CD4-positive, alpha-beta T cell treated with Interleukin-4 for 4 hours (primary cell): Measurements from ENCODE around the gene GTF3A.
A peak's percentile ranks its signal among the peaks of the same experiment; 100 is the strongest.

Experiments used
- DNase-seq: peaks from one replicate; pipeline ENCODE4 v3.0.0-alpha.2; 2020

The GTF3A gene

DNA sequence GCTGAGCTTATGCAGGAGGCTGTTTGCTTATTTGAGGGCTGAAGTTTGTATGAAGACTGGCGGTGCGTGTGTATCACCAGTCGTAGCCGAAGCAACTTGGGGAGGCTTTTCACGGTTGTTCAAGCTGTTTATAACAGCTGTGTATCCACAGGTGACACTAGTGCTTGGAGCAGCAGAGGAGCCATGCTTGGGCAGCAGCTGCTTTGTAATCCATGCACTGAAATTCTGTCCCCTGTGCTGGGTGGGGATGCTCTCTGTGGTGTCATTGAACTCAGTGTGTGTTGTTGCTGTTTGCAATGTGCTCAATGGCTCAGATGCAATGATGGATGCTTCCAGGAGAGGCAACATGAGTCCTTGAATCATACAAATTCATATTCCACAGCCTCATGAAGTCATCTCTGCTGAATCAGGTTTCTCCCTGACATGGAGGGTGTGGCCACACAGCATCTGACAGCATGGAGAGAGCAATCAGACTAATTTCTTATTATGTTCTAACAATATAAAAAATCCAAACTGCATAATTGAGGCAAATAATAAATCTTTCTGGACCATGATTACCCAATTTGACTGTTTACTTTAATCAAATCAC is 18.8 kb upstream of the GTF3A start:
- DNase-seq: no peak

DNA sequence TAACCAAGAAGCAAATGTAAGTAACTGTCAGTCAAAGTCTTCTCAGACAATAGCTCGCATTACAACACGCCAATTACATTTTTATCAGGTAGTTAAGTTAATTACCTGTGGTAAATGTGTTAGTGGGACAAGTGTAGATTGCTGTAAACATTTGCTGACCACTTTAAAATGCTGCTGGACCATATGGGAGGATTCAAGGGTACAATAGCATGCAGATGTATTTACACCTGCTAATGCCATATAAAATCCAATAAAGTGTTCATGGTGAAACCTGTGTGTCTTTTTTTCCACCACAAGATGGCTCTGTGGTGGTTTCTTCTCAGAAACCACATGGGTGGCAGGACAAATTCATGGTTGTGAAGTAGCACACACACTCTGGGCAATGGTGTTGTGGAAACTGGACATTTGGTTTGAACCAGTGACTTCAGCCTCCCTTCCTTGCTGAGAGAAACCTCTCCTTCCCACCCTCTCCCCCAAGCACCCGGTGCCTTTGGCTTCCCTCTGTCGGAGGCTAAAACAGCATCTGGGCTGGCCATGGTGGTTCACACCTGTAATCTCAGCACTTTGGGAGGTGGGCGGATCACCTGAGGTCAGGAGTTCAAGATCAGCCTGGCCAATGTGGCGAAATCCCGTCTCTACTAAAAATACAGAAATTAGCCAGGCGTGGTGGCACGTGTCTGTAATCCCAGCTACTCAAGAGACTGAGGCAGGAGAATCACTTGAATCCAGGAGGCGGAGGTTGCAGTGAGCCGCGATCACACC is 18.1 kb upstream of the GTF3A start:
- peak; percentile 73 for DNase-seq

DNA sequence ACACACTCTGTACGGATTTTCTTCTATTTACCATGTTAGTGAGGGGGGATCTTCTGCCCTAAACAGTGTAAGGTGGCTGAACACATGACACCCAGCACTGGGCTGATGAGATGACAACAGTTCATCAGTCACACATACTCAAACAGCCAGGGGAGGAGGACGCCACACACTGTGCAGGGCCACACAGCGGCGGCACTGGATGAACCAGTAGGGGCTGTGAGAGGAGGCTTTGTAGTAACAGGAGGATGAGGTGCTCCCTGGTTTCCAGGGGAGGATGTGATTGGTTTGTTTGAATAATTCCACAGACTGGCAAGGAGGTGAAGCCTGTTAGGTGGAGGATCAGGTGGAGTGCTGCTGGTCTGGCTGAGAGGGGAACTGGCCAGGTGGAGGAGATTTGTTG is 16.3 kb upstream of the GTF3A start:
- no peak for DNase-seq

DNA sequence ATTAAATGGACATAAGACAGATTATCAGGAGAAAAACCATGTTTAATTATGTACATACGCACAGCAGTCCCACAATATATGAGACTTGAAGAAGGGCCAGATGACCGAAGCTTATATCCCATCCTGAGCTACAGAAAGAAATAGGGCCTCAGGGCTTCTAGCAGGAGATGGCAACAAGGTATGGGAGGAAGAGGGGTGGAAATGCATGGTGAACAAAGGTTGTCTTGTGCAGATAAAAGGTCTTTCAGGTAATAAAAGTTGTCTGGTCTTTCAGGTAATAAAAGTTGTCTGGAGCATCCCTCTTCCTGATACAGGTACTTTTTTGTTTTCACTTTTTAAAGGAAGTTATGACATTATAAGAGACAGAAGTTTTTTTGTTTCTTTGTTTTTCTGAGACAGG is 15.4 kb upstream of the GTF3A start:
- no peak for DNase-seq

DNA sequence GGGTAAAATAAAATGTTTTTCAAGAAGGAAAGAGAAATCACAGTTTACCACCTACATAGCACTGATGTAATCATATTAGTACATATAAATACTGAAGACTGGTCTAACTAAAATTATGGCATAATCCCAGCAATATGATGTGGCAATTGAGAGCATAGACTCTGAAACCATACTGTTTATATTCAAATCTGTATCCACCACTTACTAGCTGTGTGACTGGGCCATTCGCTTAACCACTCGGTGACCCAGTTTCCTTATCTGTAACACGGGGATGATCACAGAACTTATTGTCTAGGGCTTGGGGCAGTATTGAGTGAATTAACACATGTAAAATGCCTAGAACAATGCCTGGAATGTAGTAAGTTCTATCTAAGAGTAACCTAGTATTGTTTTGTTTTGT is 13.1 kb upstream of the GTF3A start:
- no peak for DNase-seq

DNA sequence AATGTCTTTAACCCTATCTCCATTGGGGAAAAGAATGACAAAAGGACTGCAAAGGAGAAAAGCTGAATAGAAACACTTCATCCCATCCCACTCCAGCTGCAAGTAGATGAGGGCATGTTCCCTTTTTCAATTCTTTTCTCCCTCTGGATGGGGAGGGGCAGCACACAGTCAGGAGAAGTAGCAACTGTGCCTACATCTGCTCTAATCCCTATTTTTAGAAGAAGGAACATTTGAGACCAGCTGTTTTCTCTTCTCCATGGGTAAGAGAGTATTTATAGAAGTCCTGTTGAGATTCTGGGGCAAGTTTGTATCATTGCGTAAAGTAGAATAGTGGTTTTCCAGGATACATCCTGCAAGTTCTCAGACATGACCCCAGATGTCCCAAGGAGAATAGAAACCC is 9.3 kb upstream of the GTF3A start:
- DNase-seq: no peak

DNA sequence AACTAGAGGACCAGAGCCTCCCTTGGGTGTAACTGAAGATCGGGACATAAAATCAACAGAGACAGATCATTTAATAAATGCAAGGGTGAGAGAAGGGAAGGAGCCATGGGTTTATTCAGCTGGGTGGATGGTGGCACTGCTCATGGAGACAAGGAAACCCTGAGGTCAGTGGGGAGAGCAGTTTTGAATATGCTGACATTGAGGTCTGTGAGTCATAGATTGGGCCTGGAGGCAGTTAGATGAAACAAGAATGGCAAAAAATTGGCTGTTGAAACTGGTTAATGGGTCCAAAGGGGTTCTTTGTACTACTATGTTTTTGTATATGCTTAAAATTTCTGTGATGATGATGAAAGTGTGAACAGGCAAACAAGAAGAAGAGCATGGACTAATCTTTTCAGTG is 5.1 kb upstream of the GTF3A start:
- no peak for DNase-seq

DNA sequence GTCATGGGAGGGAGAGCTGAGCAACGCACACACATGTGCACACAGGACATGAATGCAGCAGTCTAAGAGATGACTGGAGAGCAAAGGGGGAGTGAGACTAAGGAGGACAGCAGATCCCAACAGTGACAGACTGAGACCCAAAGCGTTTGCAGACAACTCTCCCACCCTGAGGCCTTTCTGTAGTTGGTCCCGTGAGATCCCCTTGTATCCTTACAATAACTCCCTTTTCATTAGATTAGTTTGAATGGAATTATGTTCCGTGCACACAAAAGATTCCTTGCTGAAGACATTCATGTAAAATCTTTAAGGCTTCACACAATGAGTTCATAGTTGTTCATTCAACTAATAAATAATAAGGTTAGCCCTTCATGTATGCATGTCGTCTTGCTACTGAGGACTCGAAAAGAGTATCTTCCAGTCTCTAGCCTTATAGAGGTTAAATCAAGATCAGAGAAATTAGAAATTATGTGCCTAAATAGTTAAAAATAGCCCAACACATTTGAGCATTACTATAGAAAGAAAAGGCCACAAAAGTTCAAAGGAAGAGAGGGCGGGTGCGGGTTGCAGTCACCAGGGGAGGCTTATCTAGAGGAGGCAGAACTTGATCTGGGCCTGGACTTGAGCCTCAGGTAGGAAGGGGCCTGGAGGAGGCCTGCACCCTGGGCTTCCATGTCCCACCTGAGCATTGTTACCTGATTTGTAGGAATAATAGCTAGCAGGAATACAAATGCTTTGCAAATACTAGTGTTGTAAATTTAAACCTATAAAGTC is 3.1 kb upstream of the GTF3A start:
- no peak for DNase-seq

DNA sequence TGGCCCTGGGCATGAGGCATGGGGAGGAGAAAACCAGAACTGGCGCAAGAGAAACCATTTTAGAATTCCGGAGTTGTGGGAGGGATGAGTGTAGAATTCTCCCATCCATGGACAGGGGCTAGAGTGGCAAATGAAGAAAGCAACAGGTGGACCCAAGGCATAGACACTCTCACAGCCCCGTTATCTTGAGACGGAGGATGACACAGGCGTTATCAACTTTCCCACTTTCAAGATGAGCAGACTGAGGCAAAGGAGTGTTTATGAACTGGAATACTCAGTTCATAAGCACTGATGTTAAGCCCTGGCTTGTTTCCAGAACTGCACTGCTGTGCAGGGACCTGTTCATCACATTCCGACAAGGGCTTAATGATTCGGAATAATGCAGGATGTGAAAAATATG is 1.1 kb upstream of the GTF3A start:
- no peak for DNase-seq

DNA sequence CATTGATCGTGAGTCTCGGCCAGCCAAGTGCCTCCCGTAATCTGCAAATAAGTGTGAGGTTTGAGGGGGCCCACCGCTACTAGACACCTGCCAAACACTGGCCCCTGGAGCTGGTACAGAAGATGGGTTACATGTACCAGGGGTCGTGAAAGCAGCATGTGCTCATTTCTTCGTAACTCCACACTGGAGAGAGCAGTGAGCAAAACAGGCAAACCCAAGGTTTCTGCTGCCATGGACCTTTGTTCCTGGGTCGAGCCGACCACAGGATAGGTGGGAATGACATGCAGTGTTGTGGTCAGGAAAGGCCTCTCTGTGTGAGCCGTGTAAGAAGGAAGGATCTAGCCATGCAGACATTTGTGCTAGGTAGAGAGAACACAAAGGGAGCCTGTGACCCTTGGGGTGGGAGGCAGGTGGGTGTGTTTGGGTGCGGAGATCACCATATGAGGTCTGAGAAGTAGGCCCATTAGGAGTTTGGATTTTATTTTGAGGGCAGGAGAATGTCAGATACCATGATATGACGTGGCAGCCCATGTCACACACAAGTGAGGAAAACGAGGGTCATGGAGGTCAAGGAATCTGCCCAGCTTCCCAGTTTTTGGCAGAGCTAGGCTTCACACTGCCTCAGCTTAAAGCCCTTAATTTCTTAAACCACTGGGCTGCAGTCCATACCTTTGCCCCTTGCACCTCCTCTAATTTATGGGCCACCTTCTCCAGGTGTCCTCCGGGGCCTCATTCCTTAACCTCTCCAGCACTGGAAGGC is 919 bp downstream of the GTF3A start:
- DNase-seq: no peak

DNA sequence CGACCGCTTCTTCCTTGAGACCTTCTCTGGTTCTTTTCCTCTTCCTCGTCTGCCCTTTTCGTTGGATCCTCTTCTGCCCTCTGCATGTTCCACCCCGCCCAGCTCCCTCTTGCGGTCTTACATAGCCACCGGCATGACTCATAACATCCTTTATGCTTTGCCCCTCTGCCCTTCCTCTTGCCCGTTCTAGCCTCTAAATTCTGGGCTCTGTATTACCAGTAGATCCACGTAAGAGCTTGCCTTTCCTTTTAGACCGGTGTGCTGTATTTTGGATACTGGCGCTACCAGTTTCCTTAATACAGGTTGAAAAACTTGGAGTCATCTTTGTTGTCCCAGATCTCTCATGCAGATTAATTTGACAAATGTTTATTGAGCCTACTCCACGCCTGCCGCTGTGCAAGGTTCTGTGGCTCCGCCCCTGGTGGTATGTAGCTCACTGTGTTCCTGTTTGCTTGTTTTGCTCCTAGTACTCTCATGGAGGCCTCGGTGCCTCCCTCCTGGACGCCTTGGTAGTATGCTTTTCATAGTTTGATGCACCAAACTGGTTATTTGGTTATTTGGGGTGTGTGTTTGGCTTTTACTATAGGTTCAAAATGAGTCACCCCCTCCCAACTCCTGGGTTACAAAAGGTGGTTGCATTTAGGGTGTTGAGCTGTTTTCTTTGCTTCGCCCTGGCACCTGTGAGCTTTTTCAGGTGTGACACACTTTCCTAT is 1.7 kb downstream of the GTF3A start:
- peak; percentile 89 for DNase-seq

DNA sequence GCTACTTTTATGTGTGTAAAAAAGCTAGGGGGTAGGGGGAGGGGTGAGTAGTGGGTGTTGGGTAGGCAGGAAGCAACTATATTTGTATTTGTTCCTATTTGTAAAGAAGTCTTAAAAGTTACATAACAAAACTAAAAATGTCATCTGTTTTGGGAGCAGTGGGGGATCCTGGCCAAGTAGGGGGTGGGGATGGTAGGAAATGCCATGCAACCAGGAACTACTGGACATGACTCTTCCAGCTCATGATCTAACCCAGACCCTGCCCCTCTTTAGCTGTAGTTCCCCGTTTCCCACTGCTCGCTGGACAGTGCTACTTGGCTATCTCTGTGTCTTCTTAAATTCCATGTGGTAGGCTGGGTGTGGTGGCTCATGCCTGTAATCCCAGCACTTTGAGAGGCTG is 3.2 kb downstream of the GTF3A start:
- peak; percentile 43 for DNase-seq

DNA sequence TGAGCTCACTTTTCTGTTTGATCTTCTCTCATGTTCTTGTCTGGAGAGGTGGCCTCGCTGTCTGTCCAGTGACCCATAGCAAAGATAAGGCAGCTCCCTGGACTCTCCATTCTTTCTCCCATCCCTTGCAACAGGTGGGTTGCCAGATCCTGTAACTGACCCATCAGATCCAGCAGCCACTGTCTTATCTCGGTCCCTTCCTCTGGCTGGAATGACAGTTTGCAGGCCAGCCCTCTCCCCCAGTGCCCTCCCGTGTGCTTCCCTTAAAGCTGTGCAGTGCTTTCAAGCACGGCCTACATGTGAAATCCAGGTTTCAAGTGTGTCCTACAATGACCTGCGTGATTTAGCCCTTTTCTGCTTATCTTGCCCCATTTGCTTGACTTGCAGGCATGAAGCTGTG is 3.7 kb downstream of the GTF3A start:
- no peak for DNase-seq

DNA sequence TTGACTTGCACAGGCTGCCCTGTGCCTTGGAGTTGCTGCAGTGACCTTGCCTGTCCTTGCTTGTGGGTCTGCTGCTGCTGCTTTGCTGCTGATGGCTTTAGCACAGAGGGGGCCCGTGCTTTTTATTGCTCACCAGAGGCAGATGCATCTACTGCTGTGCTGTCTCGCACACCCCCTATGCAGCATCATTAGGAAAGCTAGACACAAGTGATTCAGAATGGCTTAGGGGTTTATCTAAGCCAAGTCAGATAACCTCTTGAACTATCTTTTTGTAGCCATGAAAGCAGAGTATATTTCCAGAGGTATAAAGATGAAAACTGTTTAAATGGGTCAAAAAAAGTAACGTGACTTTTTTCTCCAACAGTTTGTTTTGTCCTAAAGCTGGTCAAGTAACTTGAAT is 7.8 kb downstream of the GTF3A start:
- no peak for DNase-seq

DNA sequence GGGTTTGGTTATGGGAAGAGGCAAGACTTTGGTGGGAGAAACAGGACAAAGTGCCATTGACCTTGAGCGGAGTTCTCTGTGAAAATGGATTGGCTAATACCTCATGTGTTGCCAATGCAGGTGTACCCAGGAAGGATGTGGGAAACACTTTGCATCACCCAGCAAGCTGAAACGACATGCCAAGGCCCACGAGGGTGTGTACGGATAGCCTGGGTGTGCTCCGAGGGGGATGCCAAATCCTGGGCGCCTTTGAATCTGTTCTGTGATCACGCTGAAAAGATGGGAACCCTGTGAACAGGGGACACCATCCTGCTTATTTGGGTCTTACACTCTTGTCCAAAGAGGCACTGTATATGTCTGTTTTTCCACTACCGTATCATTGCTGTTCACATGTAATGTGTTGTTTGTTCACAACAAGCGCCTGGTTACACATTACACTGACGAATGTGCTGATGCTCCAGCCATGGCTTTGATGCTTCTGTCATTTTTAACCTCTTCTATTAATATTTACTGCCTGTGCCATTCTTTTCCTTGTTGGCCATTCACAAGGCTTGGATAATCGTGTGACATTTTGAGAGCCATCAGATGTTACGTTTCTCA is 8.3 kb downstream of the GTF3A start:
- no peak for DNase-seq

DNA sequence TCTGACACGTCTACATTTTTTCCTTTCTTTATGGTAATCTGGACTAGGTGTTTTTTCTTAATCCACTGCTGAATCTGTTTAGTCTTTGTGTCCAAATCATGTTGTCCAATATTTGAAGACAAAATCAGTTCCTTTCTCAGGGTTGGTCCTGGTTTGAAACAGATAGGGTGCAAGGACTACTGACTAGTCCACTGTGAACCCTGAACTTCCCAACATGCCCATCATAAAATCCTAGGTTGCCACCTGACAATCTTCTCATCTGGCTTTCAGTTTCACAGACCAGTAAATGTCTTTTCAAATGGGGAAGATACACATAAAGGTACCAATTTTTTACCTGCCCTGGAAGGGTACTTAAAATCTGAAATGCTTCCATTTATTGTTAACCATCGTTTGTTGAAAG is 12.7 kb downstream of the GTF3A start:
- no peak for DNase-seq

DNA sequence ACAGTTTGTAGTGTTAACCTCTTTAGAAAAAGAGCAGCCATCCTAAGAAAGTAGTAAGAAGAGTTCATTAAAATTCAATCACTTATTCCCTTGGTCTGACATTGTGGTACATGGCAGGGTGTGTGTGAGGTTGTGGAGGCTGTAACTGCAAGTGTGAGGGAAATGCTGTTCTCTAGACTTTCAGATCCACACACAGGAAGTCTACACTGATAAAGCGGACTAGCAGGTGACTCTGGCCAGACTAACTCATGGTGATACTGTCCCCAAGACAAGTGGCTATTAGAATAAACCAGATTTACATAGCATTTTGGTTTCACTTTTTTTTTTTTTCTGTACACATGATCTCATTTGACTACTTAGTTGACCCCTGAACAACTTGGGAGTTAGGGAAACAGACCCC is 16.0 kb downstream of the GTF3A start:
- DNase-seq: no peak

DNA sequence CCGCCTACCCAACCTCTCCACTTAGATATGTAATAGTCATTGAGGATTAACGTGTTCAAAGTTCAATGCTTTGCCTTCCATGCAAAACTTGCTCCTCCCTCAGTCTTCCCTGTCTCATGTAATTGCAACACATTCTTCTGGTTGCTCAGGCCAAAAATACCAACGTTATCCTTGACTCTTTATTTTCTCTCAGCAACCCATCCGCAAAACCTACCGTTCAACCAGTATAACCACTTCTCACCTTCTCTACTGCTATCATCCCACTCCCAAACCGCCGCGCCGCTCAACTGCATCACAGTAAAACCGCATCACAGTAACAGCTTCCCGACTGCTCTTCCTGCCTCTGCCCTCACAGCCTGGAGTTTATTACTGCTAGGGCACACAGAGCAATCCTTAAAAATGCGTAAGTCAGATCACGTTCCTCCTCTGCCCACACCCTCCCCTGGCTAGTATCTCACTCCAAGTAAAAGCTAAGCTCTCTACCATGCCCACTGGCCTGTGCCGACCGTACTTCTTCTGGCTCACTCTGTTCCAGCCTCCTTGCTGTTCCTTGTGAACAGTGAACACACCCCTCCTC is 17.7 kb downstream of the GTF3A start:
- DNase-seq: no peak

DNA sequence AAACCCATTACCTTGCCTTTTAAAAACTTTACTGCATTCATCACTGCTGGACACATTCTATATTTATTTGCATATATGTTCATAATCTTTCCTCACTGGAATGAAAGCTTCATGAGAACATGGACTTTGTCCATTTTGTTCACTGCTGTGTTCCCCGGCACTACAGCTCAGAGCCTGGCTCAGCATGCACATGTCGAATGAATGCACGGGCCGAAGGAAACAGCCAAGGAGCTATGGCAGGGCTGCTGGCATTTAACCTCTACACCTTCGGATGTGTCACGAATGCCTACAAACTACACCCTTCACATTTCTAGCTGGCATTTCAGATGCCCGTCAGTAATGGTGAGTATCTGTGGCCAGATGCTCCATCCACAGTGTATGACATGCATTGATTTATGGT is 18.4 kb downstream of the GTF3A start:
- no peak for DNase-seq

DNA sequence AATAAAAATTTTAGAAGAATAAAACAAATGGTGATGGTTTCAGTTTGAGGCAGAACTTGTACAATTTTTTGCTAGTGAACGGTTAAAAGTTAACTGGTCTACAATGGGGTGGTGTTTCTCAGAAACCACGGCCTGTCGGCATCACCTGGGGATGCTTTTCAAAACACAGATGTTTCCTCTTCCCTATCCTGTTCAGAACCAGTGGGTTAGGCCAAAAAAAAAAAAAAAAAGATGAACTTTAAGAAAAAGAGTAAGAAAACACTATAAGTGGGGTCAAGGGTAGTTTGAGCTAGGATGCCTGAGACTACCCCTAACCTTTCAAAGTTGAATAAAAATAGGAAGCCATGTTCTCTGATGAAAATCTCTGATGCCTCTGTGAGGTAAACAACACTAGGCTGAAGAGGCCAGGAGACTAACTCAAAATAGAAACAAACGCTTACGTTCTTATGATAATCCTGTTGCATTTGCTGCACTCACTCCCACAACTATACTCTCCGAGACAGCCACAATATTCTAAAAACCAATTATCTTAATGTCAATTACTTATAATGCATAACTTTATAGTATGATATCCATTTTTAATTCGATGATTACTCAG is 22.7 kb downstream of the GTF3A start:
- peak; percentile 47 for DNase-seq

DNA sequence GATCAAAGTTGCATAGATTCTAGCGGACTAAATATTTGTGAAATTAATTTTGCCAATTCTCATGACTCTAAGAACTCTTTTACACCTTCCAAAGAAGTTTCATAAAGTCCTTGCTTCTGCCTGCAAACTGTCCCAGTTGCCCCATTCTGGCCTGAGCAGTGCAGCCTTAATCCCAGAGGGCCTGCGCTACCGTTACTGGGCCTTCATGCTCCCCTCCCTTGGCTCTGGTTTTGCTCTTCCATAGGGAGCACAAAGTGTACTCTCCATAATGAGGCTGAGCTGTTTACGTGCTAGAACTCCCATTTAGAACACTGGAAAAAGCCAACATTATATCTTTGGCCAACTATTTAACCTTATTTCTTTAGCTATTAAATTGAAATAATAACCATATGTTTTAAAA is 23.9 kb downstream of the GTF3A start:
- DNase-seq: no peak
